ENCODE data around the gene RELL1. TPM values are rescaled to one million over a fixed set of nuclear protein-coding genes. Genes with fewer than 3 reads are reported as not detected.
"Not testable (repeated sequence)": the region's sequence is repeated elsewhere in the genome, so short reads cannot be mapped to it uniquely, and the experiment has no call there.

The RELL1 gene
- total RNA-seq, 1 donor from 2014 or later, result 56.2 TPM

DNA sequence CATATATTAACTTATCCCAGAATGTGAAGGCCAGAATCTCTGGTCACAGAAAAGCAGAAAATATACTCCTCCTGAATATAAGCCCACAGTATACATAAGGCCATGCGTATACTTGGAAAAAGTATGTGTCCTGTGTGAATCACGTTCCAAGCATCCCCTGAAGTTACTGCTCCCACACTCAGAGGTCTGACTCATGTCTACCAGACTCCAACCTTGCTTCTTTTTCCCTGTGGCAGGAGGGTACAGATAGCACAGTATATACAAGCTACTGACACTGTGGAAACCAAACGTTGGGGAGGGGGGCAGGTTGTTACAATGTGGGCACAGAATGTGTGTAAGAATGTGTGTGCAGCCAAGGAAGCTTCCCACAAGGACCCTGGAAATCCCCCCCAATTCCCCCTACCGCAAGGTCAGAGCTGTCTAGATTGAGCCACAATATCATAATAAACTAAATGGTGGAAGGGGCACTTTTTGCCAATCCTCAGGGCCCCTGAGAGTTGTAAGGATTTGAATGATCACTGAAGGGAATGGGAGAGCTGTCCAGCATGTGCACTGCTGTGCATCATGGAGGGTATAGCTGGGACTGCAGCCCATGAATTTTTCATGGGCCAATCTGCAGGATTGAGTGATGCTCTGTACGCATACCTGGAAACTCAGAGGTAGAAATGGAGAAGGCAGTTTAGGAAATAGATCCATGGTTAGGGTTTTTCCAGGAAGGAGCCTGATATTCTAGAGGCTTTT is 7.4 kb upstream of the RELL1 start:
- no peak for DNase-seq (ENCODE audit: low spot score)

DNA sequence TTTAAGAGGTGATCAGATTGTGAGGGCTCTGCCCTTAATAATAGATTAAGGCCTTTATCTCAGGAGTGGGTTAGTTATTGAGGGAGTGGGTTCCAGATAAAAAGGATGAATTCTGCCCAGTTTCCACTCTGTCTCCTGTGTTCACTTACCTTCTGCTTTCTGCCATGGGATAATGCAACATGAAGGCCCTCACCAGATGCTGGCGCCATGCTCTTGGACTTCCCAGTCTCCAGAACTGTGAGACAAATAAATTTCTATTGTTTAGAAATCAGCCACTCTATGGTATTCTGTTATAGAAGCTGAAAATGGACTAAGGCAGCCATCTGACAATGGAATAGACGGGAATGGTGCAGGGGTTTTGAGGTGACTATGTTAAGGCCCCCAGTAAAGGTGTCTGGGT is 6.9 kb upstream of the RELL1 start:
- DNase-seq (ENCODE audit: low spot score), result no peak

DNA sequence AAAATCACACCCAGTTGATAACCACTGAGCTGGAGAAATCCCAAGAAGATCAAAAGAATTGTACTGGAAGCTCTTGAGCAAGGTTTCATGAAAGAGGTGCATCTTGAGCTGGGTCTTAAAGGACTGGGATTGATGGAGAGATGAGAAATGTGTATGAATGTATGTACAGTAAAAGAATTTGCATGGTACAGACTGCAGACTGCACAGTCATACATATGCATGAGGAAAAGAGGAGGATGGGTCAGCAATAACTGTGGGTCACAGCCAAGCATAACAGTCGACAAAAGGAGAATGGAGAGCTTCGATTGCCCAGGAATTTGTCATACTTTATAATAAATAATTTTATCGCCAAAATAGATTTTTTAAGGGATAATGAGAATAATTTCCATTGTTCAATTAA is 4.8 kb upstream of the RELL1 start:
- no peak for DNase-seq (ENCODE audit: low spot score)

DNA sequence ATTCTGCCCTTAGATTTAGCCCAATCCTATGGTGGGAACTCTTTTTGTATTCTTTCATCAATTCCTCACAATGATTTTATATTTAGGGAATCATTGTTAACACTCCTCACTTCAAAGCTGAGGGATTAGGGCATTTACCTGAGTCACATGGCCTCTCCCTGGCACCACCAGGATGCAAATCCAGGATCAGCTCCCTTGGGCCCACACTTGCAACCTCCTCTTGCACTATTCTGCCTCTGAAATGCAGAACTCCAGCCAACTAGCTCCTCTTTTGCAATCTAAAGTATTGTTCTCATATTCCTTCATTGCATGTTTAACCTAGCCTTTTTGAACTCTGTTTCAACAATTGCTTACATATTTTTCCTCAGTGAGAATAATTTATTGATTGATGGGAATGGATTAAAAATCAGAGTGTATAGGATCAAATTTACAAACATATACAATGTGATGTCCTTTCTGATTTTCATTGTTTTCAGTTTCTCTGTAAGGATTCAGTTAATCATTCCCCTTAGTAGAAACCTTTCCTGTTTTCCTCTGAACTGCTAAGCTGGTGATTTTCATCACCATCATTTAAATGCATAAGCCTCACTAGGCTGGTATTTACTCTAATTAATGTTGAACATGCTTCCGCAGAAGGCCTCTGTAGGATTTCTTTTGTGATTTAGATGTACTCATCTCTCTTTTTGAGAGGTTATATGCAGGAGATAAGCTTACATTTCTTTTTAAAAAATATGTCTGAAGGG is 3.3 kb upstream of the RELL1 start:
- no peak for DNase-seq (ENCODE audit: low spot score)

DNA sequence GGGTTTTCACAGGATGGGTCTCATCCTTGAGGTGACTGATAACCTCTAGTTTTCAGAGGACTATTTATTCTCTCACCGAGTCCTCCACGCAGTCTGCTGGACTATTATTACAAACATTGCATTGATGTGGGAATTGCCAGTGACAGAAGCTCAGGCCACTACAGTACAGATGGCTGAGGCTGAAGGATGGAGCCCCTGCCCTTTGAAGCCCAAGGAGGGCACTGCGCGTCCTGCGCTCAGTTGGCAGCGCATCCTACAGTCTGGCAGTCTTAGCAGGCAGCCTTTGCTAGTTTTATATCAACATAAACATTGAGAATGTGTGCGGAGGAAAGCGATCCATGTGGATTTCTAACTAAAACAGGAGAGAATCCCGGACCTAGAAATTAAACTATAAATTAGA is 1.5 kb upstream of the RELL1 start:
- DNase-seq (ENCODE audit: low spot score), result no peak

DNA sequence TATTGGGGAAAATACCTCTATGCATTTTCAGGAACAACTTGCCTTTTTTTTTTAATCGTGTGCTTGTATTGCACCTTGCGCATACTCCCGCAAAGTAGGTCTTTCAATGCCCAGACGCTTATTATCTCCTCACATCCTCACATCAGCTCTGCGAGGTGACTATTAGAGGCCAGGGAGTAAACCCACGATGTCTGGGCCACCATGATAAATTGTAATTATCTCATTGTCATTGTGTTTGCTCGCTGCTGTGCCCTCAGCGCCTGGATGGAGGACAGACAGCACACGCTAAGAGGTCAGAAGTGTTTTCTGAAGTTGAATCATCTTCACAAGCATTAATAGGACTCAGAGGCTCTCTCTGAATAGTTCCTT is 1.0 kb upstream of the RELL1 start:
- no peak for DNase-seq (ENCODE audit: low spot score)

DNA sequence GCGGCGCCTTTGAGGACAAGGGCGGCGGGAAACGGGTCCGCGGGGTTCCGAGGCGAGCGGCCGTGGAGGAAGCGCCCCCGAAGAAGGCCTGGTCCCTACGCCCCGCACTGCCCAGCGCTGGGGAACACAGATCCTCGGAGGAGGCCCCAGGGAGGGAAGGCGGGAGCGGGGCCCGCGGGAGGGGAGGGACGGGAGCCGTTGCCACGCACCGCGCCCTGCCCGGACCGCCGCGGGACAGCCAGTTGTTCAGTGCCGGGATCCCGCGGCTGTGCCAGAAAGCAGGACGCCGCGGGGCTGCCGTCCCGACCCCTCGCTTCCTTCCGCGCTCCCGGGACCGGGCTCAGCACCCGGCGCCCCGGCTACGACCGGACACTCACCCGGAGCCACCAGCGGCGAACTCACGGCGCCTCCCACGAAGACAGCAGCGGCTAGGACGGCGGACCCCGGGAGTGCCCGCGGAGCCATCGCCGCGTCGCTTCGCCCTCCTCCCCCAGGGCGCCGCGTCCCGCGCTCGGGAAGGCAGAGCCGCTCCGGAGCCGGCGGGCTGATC is 278 bp downstream of the RELL1 start:
- peak; percentile 90 for DNase-seq (ENCODE audit: low spot score)

DNA sequence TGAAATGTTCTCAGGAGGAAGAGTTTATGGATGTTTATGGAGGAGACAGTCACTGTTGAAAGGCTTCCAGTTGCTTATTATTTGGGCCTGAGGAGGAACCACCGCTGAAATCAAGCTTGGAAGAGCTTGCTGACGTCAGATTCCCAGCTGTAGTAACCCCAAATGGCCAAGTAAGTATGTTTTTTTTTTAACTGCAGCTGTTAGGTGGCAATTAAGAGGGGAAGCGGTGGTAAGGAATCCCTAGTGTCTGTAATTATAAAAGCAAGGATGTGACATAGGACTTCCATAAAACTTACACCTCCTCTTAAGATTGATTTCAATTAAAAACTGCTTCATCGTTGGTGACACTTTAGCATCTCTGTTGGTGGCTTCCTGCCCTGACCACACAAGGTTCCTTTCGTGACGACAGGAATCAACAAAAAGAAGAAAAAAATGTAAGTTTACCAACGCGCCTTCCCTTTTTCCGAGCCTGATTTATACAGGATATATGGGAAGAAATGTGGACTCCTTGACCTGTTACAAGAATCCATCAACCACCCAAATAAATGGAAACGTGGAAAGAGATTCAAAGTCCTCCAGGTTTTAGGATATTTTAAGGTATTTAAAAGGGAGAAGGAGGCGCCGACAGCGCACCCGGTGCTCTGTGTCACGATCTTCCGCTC is 884 bp downstream of the RELL1 start:
- no peak for DNase-seq (ENCODE audit: low spot score)

DNA sequence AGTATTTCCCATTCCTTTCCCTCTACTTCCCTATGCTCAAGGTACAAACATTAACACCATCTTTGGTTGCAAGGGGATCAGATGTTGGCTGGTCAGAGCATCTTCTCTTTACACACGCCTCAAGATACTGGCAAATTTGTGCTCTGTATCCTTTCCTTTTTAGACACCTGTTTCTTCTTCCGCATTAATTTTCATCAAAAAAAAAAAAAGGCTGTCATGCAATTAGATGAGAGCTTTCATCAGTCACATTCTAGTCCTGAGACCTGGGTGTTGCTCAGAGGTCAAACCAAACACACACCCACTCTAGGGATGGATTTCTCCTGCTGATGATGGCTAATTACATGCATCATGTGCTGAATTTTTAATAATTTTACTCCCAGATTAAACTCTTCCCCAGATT is 2.0 kb downstream of the RELL1 start:
- DNase-seq (ENCODE audit: low spot score), result no peak

DNA sequence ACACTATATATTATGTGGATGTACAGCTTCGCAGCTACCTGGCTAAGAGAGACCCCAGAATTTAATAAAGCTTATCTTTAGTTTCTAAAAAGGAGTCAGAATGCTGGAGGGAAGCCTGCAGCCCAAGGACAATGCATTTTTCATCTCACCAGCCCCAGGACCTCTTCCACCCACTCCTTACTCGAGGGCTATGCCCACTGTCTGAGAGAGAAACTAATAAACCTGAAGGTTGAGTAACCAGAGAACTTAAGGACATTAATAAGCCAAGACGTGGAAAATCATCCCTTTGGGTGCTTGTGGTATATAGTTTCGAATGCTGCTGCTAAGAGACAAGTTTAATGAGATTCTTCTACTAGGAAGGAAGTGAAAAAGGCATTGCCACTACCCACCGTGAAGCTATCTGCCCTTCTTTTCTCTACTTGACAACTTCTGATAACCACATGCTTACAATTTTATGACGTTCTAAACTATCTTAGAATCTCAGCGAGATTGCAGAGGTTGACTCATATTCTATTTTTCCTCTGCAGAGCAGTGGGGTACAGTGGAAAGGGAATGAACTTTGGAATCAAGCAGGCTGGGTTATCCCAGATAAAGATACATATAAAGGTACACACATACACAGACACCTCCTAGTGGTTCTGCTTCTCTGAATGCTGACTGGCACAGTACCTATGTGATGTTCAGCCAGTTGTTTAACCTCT is 3.3 kb downstream of the RELL1 start:
- DNase-seq (ENCODE audit: low spot score), result no peak

DNA sequence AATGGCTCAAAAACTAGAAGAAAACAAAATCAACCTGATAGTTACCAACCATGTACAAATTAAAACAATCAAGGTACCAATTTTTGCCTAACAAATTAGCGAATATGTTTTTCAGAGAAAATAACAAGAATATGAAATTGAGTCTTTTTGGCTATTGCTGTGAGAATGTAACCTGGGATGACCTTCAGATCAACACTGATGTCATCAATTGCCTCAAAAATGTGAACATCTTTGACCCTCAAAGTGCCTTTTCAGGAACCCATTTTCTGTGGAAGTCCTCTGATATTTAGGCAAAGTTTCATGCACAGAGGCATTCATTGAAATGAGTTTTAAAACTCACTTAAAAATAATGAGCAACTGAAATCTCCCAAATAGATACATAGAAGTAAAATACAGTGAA is 6.1 kb downstream of the RELL1 start:
- DNase-seq (ENCODE audit: low spot score), result no peak

DNA sequence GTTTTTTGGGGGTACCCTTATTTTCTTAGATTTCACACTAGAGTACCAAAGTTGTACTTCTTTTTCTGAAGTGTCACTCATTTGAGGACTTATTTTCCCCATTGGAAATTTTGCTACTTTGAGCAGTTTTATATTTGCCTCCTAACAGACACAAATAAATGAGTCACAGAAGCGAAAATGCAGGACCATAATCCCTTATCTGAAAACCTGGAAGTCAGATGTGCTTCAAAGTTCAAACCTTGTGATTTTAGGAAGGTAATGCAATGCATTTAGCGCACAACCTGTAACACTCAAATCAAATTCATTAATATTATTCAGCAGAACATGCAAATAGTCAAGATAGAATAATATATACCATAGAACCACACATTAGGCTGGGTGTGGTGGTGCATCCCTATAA is 6.9 kb downstream of the RELL1 start:
- DNase-seq (ENCODE audit: low spot score), result no peak

DNA sequence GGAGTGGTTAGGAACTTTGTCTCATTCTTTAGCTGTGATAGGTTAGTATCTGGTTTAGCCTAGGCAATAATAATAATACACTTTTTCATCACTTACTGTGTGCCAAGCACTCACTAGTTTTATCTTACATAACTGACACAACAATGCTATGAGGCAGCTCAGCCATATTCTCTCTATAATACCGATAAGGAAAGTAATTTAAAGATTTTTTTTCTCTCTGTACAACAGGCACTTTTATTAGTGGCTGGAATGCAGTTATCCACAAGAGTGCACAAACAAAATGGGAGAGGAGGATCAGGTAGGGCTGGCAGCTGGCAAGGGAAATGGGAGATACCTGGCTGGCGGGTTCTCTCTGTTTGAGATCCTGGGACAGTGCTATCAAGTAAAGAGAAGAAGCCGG is 7.6 kb downstream of the RELL1 start:
- DNase-seq (ENCODE audit: low spot score), result no peak

DNA sequence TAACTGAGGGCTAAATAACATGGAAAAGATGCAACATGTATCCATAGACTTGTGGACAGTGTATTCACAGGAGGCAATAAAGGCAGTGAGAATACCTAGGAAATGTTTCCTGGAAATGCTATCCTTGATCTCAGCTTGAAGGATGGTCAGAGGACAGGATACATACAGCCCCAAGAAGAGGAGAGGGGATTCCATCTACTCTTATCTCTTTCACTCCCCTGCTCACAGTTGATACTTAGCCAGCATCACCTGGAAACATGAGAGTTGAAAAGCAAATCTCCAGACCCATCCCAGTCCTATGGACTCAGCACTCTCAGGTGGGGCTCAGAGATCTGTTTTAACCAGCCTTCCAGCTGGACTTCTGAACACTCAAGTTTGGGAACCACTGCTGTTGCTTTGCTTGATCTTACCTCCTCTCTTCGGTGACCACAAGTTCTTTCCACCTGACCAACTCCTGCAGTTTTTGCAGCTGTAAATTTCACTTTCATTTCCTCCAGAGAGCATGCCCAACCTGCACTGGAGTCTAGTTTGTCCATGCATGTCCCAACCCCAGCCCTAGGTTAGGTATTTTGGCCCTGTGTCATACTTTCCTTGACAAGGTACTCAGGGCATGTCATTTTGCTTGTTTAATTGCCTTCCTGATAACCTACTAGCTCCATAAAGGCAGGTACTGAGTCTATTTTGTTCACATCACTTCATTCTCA is 10.4 kb downstream of the RELL1 start:
- no peak for DNase-seq (ENCODE audit: low spot score)

DNA sequence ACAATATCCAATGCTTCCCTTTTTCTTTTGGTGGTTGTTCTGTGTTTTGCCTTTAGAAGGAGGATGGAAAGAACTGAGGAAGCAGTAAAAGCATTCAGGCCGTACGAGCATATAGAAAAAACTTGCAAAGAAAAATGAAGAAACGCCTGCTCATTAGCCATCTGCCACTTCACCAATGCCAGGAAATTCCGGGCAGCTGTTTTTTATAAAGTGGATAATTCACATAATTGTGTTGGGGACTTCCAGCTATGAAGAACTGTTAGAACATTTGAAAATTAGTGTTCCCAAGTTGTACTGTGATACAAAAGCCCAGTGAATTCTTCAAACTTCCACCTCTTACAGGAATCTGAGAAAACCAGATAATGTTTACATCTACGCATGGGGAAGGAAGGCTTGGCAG is 11.7 kb downstream of the RELL1 start:
- no peak for DNase-seq (ENCODE audit: low spot score)

DNA sequence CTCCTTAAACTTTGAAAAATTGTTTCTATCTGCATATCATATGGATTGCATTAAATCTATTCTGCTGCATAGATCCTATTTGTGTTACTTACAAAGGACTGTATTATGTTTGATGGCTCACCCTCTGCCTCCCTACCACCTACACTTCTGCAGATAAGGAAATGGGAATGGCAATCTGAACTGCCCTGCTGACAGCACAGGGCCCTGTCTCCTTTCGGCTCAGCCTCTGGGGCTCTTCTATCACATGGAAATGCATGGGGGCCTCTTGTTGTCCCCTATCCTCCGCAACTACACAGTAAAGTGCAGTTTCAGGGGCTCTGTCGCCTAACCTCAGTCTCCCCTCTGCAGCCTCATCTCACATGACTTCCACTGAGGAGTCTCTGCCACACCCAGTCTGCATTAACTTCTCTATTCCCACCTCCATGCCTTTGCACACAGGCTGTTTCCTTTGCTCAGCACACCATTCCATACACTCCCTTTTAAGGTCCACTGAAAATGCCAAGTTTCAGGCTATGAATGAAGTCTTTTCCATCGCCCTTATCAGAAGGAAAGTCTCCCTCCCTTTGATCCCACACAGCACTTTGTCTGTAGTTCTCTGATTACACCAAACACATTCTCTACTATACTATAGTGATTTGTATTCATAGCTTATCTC is 12.5 kb downstream of the RELL1 start:
- no peak for DNase-seq (ENCODE audit: low spot score)

DNA sequence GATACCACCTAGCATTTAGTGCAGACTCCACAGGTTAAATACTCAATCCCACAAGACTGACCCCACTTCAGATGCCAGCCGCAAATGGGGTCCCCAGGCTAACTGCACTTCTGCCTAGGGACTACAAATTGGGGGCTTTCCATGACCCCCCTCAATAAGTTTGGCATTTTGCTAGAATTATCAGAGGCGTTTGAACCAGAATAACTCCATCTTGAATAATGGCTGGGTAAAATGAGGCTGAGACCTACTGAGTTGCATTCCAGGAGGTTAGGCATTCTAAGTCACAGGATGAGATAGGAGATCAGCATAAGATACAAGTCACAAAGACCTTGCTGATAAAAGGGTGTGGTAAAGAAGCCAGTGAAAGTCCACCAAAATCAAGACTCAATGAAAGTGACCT is 15.1 kb downstream of the RELL1 start:
- DNase-seq (ENCODE audit: low spot score), result no peak

DNA sequence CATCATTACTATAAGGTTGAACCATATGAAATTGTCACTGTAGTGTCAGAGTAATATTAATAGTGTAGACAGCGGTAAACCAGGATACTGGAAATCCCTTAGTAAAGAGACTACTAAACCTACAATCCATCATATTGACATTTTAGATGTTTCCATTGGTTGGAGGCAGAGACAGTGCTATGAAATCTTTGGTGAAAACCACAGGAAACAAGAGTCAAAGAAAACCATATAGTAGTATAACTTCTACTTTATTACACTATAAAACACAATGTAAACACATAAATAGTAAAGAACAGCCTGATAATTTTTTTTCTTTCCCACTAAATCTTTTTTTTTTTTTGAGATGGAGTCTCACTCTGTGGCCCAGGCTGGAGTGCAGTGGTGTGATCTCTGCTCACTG is 15.9 kb downstream of the RELL1 start:
- DNase-seq (ENCODE audit: low spot score), result no peak

DNA sequence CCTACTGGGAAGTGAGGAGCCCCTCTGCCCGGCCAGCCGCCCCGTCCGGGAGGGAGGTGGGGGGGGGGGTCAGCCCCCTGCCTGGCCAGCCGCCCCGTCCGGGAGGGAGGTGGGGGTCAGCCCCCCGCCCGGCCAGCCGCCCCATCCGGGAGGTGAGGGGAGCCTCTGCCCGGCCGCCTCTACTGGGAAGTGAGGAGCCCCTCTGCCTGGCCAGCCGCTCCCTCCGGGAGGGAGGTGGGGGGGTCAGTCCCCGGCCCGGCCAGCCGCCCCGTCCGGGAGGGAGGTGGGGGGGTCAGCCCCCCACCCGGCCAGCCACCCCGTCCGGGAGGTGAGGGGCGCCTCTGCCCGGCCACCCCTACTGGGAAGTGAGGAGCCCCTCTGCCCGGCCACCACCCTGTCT is 17.1 kb downstream of the RELL1 start:
- DNase-seq (ENCODE audit: low spot score), result not testable (repeated sequence)

All from mesenteric fat pad (tissue), 1 donor.